NCI-H524 (cell line): ENCODE measurements around the gene SASH3.

Source experiments
- DNase-seq, 2 experiments: peaks; one replicate each; lab custom pipeline; 2025; lab: John Stamatoyannopoulos, UW

SASH3 gene

GRCh38 chrX:129783291-129783713, 3.6 kb downstream of the SASH3 start:
- DNase-seq, result no peak

GRCh38 chrX:129784371-129784770, 4.6 kb downstream of the SASH3 start:
- DNase-seq, result no peak

- no peak for DNase-seq
These were observed 5.6 kb downstream of the SASH3 start for GRCh38 chrX:129785160-129785947.

- no peak for DNase-seq
These were observed 6.5 kb downstream of the SASH3 start for GRCh38 chrX:129786210-129786651.

GRCh38 chrX:129787336-129788055, 7.7 kb downstream of the SASH3 start:
- DNase-seq, result no peak

GRCh38 chrX:129788527-129788926, 8.8 kb downstream of the SASH3 start:
- DNase-seq, result no peak

- DNase-seq, result no peak
These were observed 10.4 kb downstream of the SASH3 start for GRCh38 chrX:129790146-129790545.

- DNase-seq, result no peak
These were observed 11.1 kb downstream of the SASH3 start for GRCh38 chrX:129790808-129791207.

- no peak for DNase-seq
These were observed 11.6 kb downstream of the SASH3 start for GRCh38 chrX:129791336-129791735.

GRCh38 chrX:129791961-129792570, 12.3 kb downstream of the SASH3 start:
- no peak for DNase-seq

GRCh38 chrX:129792586-129793291, 13.0 kb downstream of the SASH3 start:
- DNase-seq, result no peak

- DNase-seq, result no peak
These were observed 13.9 kb downstream of the SASH3 start for GRCh38 chrX:129793604-129794191.

- DNase-seq, result no peak
These were observed 15.8 kb downstream of the SASH3 start for GRCh38 chrX:129795584-129795983.

- DNase-seq, result no peak
These were observed 17.6 kb downstream of the SASH3 start for GRCh38 chrX:129797251-129797906.

GRCh38 chrX:129798456-129798855, 18.7 kb downstream of the SASH3 start:
- DNase-seq, result no peak

- DNase-seq, result no peak
These were observed 19.1 kb downstream of the SASH3 start for GRCh38 chrX:129798888-129799287.

- DNase-seq, result no peak
These were observed 20.4 kb downstream of the SASH3 start for GRCh38 chrX:129800186-129800585.

- no peak for DNase-seq
These were observed 23.1 kb downstream of the SASH3 start for GRCh38 chrX:129802863-129803262.

GRCh38 chrX:129804806-129805205, 25.1 kb downstream of the SASH3 start:
- DNase-seq, result no peak

- DNase-seq, result no peak
These were observed 28.5 kb downstream of the SASH3 start for GRCh38 chrX:129808158-129808828.
